Duodenal mucosa (tissue), 2 donors: ENCODE measurements around the gene POU2F3.
A peak's percentile ranks its signal among the peaks of the same experiment; 100 is the strongest.

Experiments used
- H3K27ac ChIP-seq: one replicate; pipeline ENCODE4 v1.7.0; 2013; ENCODE audit warnings: low read depth, low read length
- H3K27me3 ChIP-seq, 2 donors: one replicate each; pipeline ENCODE4 v1.7.0; 2013; ENCODE audit warnings: low read length in 2 of 2, control low read depth in 1 of 2; ENCODE audit not compliant: insufficient read depth in 2 of 2, control insufficient read depth in 1 of 2
- H3K36me3 ChIP-seq, 2 donors: one replicate each; pipeline ENCODE4 v1.7.0; 2013; ENCODE audit warnings: low read length in 2 of 2, control low read depth in 1 of 2; ENCODE audit not compliant: insufficient read depth in 2 of 2, control insufficient read depth in 1 of 2
- H3K4me1 ChIP-seq, 2 donors: one replicate each; pipeline ENCODE4 v1.7.0; 2013; ENCODE audit warnings: low read length in 2 of 2, control low read depth in 1 of 2; ENCODE audit not compliant: insufficient read depth in 2 of 2, control insufficient read depth in 1 of 2
- H3K4me3 ChIP-seq, 2 donors: one replicate each; pipeline ENCODE4 v1.7.0; 2013; ENCODE audit warnings: low read length in 2 of 2, low read depth in 1 of 2
- H3K9ac ChIP-seq, 2 donors: one replicate each; pipeline ENCODE4 v1.7.0; 2013; ENCODE audit warnings: low read length in 2 of 2, low read depth in 1 of 2
- H3K9me3 ChIP-seq, 2 donors: one replicate each; pipeline ENCODE4 v1.7.0; 2013; ENCODE audit warnings: low read length in 2 of 2, control low read depth in 1 of 2; ENCODE audit not compliant: control insufficient read depth in 1 of 2

The POU2F3 gene

DNA sequence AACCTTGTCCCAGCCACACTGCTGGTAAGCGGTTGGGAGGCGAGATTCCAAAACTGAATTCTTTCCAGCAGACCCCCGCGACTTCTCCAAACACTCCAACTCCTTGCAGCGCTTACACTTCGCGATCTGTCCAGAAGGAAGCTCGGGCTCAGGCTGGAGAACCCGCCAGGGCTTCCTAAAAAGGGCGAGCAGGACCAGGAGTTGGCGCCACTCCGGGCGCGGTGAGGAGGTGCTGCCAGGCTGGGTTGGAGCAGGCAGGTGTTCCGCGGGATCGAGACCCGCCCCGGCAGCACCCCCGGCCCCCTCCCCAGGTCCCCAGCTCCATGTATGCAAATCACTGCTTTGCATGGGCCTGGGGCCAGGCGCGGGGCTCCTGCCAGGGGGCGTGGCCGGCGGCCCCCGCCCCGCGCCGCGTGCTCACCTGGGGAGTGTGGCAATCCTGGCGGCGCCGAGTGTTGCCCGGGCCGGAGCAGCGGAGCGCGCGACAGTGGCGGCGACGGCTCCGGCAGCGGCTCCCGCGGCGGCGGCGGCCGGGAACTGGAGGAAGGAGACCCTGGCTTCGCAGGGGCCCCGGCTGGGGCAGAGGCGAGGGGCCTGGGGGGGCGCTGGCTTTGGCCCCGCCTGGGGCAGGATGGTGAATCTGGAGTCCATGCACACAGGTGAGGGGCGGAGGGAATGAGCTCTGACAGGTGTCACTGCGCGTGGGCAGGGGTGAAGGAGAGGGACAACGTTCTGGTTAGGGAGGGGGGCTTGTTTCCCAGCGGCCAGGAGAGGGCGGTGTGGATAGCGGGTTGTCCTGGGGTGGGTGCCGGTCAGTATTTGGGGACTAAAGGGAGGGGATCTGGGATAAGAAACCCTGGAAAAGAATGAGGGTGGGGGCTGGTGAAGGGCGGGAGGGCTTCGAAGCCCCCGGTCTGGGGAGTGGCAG, at the start of gene POU2F3:
Gene POU2F3, plus strand, starts transcription at position 428 of the 928 bp plus-strand sequence. Its CDS starts 204 bp downstream, at position 632.
- H3K27me3 ChIP-seq: peaks cover 11 to 17% of the 10 kb centered on the region in 2 donors
- no peak within 1 kb of the TSS for H3K27ac ChIP-seq
- no peak within 1 kb of the TSS for H3K9ac ChIP-seq

DNA sequence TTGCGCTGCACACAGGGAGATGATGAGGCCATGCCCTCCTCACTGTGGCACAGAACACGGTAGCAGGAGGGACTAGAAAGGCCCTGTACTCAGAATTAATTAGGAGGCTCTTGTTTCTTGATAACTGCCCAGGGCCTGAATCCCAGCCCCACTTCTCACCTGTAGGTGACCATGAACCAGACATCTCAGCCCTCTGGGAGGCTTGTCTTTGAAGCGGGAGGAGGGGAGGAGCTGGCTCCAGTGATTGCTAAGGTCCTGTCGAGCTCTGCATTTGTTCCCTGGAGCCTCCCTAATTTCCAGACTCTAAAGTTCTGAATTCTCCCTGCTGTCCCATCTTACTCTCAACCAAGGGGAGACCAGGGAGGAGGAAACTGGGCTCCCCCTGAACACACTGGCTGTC, 48.9 kb upstream of the POU2F3 start:
- Histone ChIP-seq H3K9me3 (no peaks in the 10 kb centered on the region), H3K9ac (no peak overlapping the region)

More for the DNA sequence above, at the start of gene POU2F3:
- no peaks in the 10 kb centered on the region for H3K36me3 ChIP-seq
- H3K4me1 ChIP-seq: peaks cover 0 to 6% of the 10 kb centered on the region in 2 donors
- H3K4me3 ChIP-seq: no peak within 1 kb of the TSS
- H3K9me3 ChIP-seq: no peaks in the 10 kb centered on the region

DNA sequence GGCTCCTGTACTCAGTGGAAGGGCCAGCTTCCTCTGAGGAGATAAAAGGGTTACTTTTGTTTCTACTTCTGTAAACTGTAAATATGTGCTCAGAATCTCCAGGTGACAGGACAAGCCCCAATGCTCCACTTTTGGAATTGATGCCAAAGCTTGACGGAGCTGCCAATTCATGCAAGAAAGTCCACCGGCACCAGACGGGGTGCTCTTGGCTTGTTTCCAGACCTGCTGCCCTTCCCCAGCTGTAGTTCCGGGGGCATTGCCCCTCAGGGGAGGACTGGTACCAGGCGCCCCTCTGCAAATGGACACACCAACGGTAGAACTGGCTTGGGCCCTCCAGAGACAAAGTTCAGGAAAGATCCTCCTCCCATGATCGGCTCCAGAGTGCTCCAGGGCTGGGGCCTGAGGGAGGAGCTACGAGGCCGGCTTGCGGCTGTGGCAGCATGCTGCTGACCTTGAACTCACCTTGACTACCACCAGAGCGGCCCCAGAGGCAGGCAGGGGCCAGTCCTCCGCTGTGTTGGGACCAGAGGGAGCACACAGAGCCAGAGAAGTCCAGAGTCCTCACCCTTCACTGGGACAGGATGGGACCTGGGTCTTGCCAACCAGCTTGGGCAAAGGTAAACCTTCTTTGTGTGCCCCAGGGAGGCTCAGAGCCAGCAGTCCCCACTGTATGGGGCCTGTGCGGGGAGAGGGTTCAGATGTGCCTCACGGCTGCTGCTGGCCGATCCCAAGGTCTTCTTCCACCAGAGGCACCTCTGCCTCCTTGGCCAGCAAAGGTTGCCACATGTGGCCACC, 46.9 kb upstream of the POU2F3 start:
- peak overlapping the region; percentile 43 for H3K27ac ChIP-seq
- H3K9me3 ChIP-seq: no peaks in the 10 kb centered on the region
- peaks cover 56 to 64% of the 10 kb centered on the region in 2 donors for H3K4me1 ChIP-seq
- no peak overlapping the region for H3K9ac ChIP-seq
- no peaks in the 10 kb centered on the region for H3K36me3 ChIP-seq
- no peak overlapping the region for H3K4me3 ChIP-seq
- H3K27me3 ChIP-seq: no peaks in the 10 kb centered on the region

More for the DNA sequence above, 48.9 kb upstream of the POU2F3 start:
- Histone ChIP-seq H3K27ac (no peak overlapping the region), H3K27me3 (no peaks in the 10 kb centered on the region), H3K36me3 (no peaks in the 10 kb centered on the region), H3K4me3 (no peak overlapping the region), H3K4me1 (peaks cover 64 to 68% of the 10 kb centered on the region in 2 donors)

DNA sequence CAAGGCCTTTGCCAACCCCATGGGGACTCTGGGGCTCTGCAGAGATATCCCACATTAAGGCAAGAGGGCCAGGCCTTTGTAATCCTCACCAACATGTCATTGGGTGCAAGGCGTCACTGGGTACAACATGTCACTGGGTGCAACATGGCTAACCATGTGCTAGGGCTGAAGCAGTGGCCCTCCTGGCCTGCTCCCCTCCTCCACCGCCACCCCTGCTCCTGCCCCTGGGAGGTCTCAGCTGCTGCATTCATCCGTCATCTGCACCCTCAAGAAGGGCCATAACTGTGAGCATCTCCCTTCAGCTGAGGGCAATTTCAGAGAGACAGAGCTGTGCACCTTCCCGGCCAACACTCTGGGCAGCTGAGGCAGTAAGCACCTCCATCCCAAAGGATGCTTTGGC, 45.8 kb upstream of the POU2F3 start:
- H3K9ac ChIP-seq: no peak overlapping the region

DNA sequence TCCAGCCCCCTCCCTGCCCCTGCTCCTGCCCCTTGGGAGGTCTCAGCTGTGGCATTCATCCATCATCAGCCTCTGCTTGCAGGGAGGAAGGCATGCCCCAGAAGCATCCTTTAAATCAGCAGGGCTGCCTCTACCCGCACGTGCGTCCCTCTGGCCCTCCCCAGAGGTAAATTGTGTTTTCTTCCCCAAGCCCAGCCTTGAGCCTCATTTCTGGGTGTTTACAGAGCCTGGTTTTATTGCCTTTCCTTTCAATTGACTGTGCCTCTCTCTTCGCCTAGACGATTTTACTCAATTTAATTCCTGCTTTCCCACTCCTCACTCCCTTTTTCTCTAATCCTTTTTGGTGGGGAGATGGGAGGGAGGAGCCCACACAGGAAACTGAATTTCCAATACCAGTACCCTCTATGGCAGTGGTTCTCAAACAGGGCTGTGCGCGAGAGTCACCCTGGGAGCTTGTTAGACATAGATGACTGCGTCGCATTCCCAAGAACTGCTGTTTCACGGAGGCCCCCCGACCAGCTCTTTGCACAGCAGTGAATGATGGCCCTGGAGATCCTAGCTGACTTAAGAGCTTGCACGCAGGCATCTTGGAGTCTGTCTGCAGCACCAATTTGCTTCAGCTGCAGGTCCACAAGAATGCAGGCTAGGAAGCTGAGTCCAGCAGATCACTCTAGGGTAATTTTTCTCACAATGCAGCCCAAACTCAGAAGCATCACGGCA, 44.2 kb upstream of the POU2F3 start:
- no peak overlapping the region for H3K9ac ChIP-seq
- H3K9me3 ChIP-seq: no peaks in the 10 kb centered on the region
- H3K27me3 ChIP-seq: no peaks in the 10 kb centered on the region
- no peaks in the 10 kb centered on the region for H3K36me3 ChIP-seq
- no peak overlapping the region for H3K27ac ChIP-seq
- H3K4me1 ChIP-seq: peaks cover 54 to 64% of the 10 kb centered on the region in 2 donors
- H3K4me3 ChIP-seq: no peak overlapping the region

More for the DNA sequence above, 45.8 kb upstream of the POU2F3 start:
- H3K27me3 ChIP-seq: no peaks in the 10 kb centered on the region
- H3K36me3 ChIP-seq: no peaks in the 10 kb centered on the region
- H3K4me1 ChIP-seq: peaks cover 56 to 64% of the 10 kb centered on the region in 2 donors
- H3K4me3 ChIP-seq: no peak overlapping the region
- no peaks in the 10 kb centered on the region for H3K9me3 ChIP-seq
- no peak overlapping the region for H3K27ac ChIP-seq

DNA sequence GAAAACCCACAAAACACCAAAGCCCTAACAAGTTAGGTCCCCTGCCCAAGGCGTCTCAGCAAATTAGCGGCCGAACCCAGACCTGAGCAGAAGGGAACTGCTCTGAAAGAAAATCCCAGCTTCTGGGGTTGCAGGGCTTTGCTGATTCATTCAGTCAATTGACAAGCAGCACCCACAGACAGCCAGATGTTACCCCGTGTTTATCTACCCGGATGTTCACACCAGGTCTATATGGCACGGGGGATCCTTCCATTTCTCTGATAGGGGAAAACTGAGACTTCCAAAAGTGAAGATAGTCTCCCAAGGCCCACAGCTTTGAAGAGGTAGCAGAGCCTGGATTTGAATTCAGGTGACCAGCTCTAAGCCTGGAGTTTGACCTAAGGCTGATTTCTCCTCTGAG, 43.1 kb upstream of the POU2F3 start:
- Histone ChIP-seq H3K9ac (no peak overlapping the region), H3K27ac (peak overlapping the region; percentile 4), H3K36me3 (no peaks in the 10 kb centered on the region), H3K9me3 (no peaks in the 10 kb centered on the region), H3K4me3 (no peak overlapping the region), H3K27me3 (no peaks in the 10 kb centered on the region), H3K4me1 (peaks cover 61 to 71% of the 10 kb centered on the region in 2 donors)

DNA sequence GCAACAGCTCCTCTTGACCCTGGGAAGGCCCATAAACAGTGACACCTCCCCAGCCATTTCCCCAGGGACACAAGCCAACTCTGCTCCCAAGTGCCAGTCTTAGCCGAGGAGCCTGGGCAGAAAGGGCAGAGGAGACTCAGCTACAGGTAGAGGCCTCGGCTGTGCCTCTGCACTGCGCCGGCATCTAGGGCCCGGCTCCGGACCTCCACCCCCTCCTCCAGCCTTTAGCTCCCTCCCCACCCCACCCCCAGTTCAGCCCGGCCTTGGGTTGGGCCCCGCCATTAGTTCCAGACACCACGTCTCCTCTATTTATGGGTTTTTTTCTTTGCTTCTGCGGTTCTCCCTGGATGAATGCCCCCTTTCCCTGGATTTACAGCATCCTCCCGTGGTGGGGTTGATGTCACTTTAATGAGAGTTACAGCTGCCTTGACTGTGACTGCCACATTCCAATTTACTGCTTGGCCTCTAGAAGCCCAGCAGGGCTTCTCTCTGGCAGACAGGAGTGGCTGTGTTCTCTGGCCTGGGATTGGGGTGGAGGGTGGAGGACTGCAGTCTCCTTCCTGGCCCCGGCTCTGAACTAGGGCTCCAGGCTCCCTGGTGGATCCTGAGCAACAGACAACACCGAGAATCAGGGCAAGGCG, 42.6 kb upstream of the POU2F3 start:
- H3K9me3 ChIP-seq: no peaks in the 10 kb centered on the region
- H3K36me3 ChIP-seq: no peaks in the 10 kb centered on the region
- H3K4me3 ChIP-seq: no peak overlapping the region
- no peaks in the 10 kb centered on the region for H3K27me3 ChIP-seq
- peak overlapping the region in 1 of 2 donors; percentile 17 for H3K9ac ChIP-seq
- H3K27ac ChIP-seq: peak overlapping the region; percentile 33
- H3K4me1 ChIP-seq: peaks cover 65 to 76% of the 10 kb centered on the region in 2 donors

DNA sequence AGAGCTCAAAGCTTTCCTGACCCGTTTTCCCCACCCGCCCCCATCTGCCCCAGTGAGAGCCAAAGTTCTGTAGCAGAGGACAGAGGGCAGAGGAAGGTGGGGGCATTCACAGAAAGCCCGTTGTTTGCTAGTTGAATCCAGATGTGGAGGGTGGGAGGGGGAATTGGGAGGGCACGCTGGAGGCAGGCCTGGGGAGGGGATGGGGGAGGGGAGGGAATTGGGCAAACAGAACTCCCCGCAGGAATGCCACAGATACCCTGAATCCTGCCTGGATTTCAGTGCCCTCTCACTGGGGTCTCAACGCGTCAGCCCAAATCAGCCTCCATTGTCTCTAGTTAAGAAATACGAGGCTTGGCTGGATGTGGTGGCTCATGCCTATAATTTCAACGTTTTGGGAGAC, 42.0 kb upstream of the POU2F3 start:
- H3K4me3 ChIP-seq: no peak overlapping the region
- no peak overlapping the region for H3K27ac ChIP-seq
- peaks cover 61 to 71% of the 10 kb centered on the region in 2 donors for H3K4me1 ChIP-seq
- no peak overlapping the region for H3K9ac ChIP-seq
- no peaks in the 10 kb centered on the region for H3K27me3 ChIP-seq
- H3K9me3 ChIP-seq: no peaks in the 10 kb centered on the region
- H3K36me3 ChIP-seq: no peaks in the 10 kb centered on the region

DNA sequence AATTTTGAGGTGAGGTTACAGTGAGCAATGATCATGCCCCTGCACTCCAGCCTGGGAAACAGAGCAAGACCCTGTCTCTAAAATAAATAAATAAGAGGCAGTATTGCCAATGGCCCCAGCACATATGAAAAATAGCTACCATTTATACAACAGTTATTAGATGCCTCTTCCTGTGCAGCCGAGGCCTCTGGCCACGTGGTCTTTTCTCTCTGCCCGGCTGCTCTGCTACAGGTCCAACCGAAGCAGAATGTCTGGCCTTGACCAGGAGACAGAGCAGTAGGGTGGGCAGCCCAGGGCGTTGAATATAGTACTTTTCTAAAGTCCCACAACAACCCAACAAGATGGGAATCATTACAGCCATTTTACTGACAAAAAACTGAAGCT, 41.5 kb upstream of the POU2F3 start:
- H3K27me3 ChIP-seq: no peaks in the 10 kb centered on the region
- H3K4me3 ChIP-seq: no peak overlapping the region
- peak overlapping the region in 1 of 2 donors; percentile 43 for H3K9ac ChIP-seq
- H3K9me3 ChIP-seq: no peaks in the 10 kb centered on the region
- no peak overlapping the region for H3K27ac ChIP-seq
- peaks cover 56 to 67% of the 10 kb centered on the region in 2 donors for H3K4me1 ChIP-seq
- H3K36me3 ChIP-seq: no peaks in the 10 kb centered on the region
